OCI-M1 (cell line): ENCODE results near the gene GAS2.

Source experiments
- DNase-seq: peaks from one replicate; lab custom pipeline; 2025; lab: John Stamatoyannopoulos, UW

GAS2 gene

GRCh38 chr11:22674470-22675439 is 8.3 kb downstream of the GAS2 start:
- no peak for DNase-seq

- DNase-seq = peak; percentile 29
Observed at GRCh38 chr11:22677153-22677903, 10.9 kb downstream of the GAS2 start.

- DNase-seq = no peak
Observed at GRCh38 chr11:22680628-22681027, 14.2 kb downstream of the GAS2 start.

GRCh38 chr11:22681281-22681812 is 14.9 kb downstream of the GAS2 start:
- no peak for DNase-seq

- no peak for DNase-seq
Observed at GRCh38 chr11:22684082-22684481, 17.7 kb downstream of the GAS2 start.

- DNase-seq = no peak
Observed at GRCh38 chr11:22685111-22685510, 18.7 kb downstream of the GAS2 start.

- no peak for DNase-seq
Observed at GRCh38 chr11:22688914-22689313, 22.5 kb downstream of the GAS2 start.

- DNase-seq = no peak
Observed at GRCh38 chr11:22690257-22690656, 23.8 kb downstream of the GAS2 start.

- no peak for DNase-seq
Observed at GRCh38 chr11:22690871-22691270, 24.5 kb downstream of the GAS2 start.

- DNase-seq = peak; percentile 31
Observed at GRCh38 chr11:22699388-22699787, 33.0 kb downstream of the GAS2 start.

GRCh38 chr11:22702031-22702430 is 35.6 kb downstream of the GAS2 start:
- no peak for DNase-seq

GRCh38 chr11:22703040-22703439 is 36.6 kb downstream of the GAS2 start:
- DNase-seq = peak; percentile 49

GRCh38 chr11:22703591-22703990 is 37.2 kb downstream of the GAS2 start:
- DNase-seq = no peak

- no peak for DNase-seq
Observed at GRCh38 chr11:22707119-22707899, 40.9 kb downstream of the GAS2 start.

- no peak for DNase-seq
Observed at GRCh38 chr11:22711071-22711770, 44.8 kb downstream of the GAS2 start.

GRCh38 chr11:22711880-22712279 is 45.5 kb downstream of the GAS2 start:
- no peak for DNase-seq

GRCh38 chr11:22713336-22713735 is 46.9 kb downstream of the GAS2 start:
- no peak for DNase-seq

GRCh38 chr11:22715971-22716370 is 49.6 kb downstream of the GAS2 start:
- DNase-seq = no peak

- no peak for DNase-seq
Observed at GRCh38 chr11:22720457-22720856, 54.0 kb downstream of the GAS2 start.

- no peak for DNase-seq
Observed at GRCh38 chr11:22723274-22723673, 56.9 kb downstream of the GAS2 start.

- no peak for DNase-seq
Observed at GRCh38 chr11:22725079-22725478, 58.7 kb downstream of the GAS2 start.
